WTC11 (cell line): ENCODE measurements around the gene CFAP99. TPM values are rescaled to one million over a fixed set of nuclear protein-coding genes. Genes with fewer than 3 reads are reported as not detected.

Experiments used
- ATAC-seq: fragments of 200-7000 bp; cut with Tn5 transposase; 2 replicates; pipeline ENCODE4 v1.10.0; 2021; ENCODE audit warnings: mild to moderate bottlenecking, moderate library complexity
- CTCF ChIA-PET: fragments of 300-600 bp; sonication (Branson Sonifier 250); formaldehyde crosslinking; loops from one replicate; lab custom pipeline; 2021; ENCODE audit warnings: antibody characterized with exemption; lab: Charles Lee
- POLR2A ChIA-PET: fragments of 350-600 bp; sonication (Branson Sonifier 250); formaldehyde crosslinking; loops from one replicate; lab custom pipeline; 2021; ENCODE audit warnings: antibody characterized with exemption; lab: Charles Lee
- DNase-seq: peaks from one replicate; pipeline ENCODE4 v3.0.0; 2021; ENCODE audit warnings: low spot score
- H3K27ac Mint-ChIP-seq: 2 replicates; pipeline ENCODE4 v1.8.0; 2021; ENCODE audit warnings: mixed read lengths
- H3K27me3 Mint-ChIP-seq: 2 replicates; pipeline ENCODE4 v1.8.0; 2021; ENCODE audit warnings: low read depth, mild to moderate bottlenecking, moderate library complexity, mixed read lengths
- H3K36me3 Mint-ChIP-seq: 2 replicates; pipeline ENCODE4 v1.8.0; 2021; ENCODE audit warnings: mixed read lengths
- H3K4me1 Mint-ChIP-seq: 2 replicates; pipeline ENCODE4 v1.8.0; 2022; ENCODE audit warnings: mixed read lengths
- H3K4me3 Mint-ChIP-seq: 2 replicates; pipeline ENCODE4 v1.8.0; 2021; ENCODE audit warnings: mild to moderate bottlenecking, moderate library complexity, mixed read lengths
- H3K9me3 Mint-ChIP-seq: 2 replicates; pipeline ENCODE4 v1.8.0; 2021; ENCODE audit warnings: mixed read lengths
- ARID4B ChIP-seq: sonication (generic); formaldehyde crosslinking; IDR thresholded peaks from 2 replicates; pipeline ENCODE4 v1.8.0; 2023; ENCODE audit warnings: missing genetic modification reagents, mild to moderate bottlenecking, borderline replicate concordance
- ATF1 ChIP-seq: sonication (generic); formaldehyde crosslinking; IDR thresholded peaks from 2 replicates; pipeline ENCODE4 v1.8.1; 2023; ENCODE audit warnings: mild to moderate bottlenecking, moderate library complexity, missing genetic modification reagents
- CTCF ChIP-seq: fragments of 200-600 bp; IDR thresholded peaks from 2 replicates; pipeline ENCODE4 v1.8.0; 2022; ENCODE audit warnings: antibody characterized with exemption
- FOXP4 ChIP-seq: sonication (generic); formaldehyde crosslinking; IDR thresholded peaks from 2 replicates; pipeline ENCODE4 v1.8.0; 2022; ENCODE audit warnings: mild to moderate bottlenecking, missing genetic modification reagents
- JUN ChIP-seq: sonication (generic); formaldehyde crosslinking; IDR thresholded peaks from 2 replicates; pipeline ENCODE4 v1.8.0; 2023; ENCODE audit warnings: mild to moderate bottlenecking, missing genetic modification reagents
- KAT7 ChIP-seq: sonication (generic); formaldehyde crosslinking; IDR thresholded peaks from 2 replicates; pipeline ENCODE4 v1.8.1; 2023; ENCODE audit warnings: missing genetic modification reagents, mild to moderate bottlenecking, borderline replicate concordance
- PRDM15 ChIP-seq: sonication (generic); formaldehyde crosslinking; IDR thresholded peaks from 2 replicates; pipeline ENCODE4 v1.8.0; 2022; ENCODE audit warnings: missing genetic modification reagents
- PRRX2 ChIP-seq: fragments of 250-450 bp; sonication (Bioruptor Pico); IDR thresholded peaks from 2 replicates; pipeline ENCODE4 v1.8.0; 2021; ENCODE audit warnings: mild to moderate bottlenecking
- SMAD3 ChIP-seq: sonication (generic); formaldehyde crosslinking; IDR thresholded peaks from 2 replicates; pipeline ENCODE4 v1.8.0; 2022; ENCODE audit warnings: missing genetic modification reagents, mild to moderate bottlenecking, borderline replicate concordance
- SOX15 ChIP-seq: fragments of 250-450 bp; sonication (Bioruptor Pico); IDR thresholded peaks from 2 replicates; pipeline ENCODE4 v1.9.0; 2021; ENCODE audit warnings: mild to moderate bottlenecking
- TCF7 ChIP-seq: sonication (generic); formaldehyde crosslinking; IDR thresholded peaks from 2 replicates; pipeline ENCODE4 v1.8.0; 2022; ENCODE audit warnings: mild to moderate bottlenecking, low read depth, missing genetic modification reagents, moderate library complexity
- USF1 ChIP-seq: sonication (generic); formaldehyde crosslinking; IDR thresholded peaks from 2 replicates; pipeline ENCODE4 v1.8.0; 2022; ENCODE audit warnings: mild to moderate bottlenecking, missing genetic modification reagents
- USF2 ChIP-seq: sonication (generic); formaldehyde crosslinking; IDR thresholded peaks from 2 replicates; pipeline ENCODE4 v1.8.1; 2023; ENCODE audit warnings: mild to moderate bottlenecking, missing genetic modification reagents, moderate library complexity
- ZNF232 ChIP-seq: sonication (generic); formaldehyde crosslinking; IDR thresholded peaks from 2 replicates; pipeline ENCODE4 v1.8.0; 2022; ENCODE audit warnings: mild to moderate bottlenecking, missing genetic modification reagents
- ZNF396 ChIP-seq: fragments of 250-450 bp; sonication (Bioruptor Pico); IDR thresholded peaks from 2 replicates; pipeline ENCODE4 v1.8.0; 2021; ENCODE audit warnings: mild to moderate bottlenecking, moderate library complexity, borderline replicate concordance
- ZNF512 ChIP-seq: sonication (generic); formaldehyde crosslinking; IDR thresholded peaks from 2 replicates; pipeline ENCODE4 v1.8.1; 2022; ENCODE audit warnings: missing genetic modification reagents, borderline replicate concordance
- total RNA-seq: library from RNA; stranded (reverse); gene quantifications from 3 replicates; pipeline ENCODE4 v1.2.3, GENCODE V29; 2021

The CFAP99 gene
- total RNA-seq, 1 experiment from 2014 or later = not detected

DNA sequence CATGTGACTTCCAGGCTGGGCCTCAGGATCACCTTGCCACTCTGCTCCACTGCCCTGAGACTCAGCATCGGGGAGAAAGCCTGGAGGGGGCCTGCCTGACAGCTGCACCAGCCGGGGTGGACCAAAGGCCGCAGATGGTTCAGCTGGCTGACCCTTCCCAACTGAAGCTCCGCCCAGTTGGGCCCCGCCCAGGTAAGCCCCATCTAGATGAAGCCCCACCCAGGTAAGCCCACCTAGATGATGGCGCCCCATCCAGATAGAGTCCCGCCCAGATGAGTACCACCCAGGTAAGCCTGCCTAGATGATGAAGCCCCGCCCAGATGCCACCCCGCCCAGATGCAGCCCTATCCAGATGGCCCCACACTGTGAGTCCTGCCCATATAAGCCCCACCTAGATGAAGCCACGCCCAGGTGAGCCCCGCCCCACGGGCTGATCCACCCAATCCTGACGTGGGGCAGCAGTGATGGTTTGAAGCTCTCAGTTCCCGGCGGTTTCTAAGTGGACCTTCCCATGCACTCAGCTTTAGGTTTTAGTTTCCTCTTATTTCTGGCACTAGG, 10.3 kb upstream of the CFAP99 start:
- ChIA-PET POLR2A (no interaction called here), CTCF (interaction anchor here (1.0 to 1.4 kb wide), 2 partner anchors 8 to 34 kb away, joined by 3 to 5 read pairs; no protein-coding TSS in a partner anchor)
- no peak for TF ChIP-seq KAT7 (CRISPR knock-in tag)
- no peak for TF ChIP-seq PRDM15 (CRISPR knock-in tag)
- TF ChIP-seq USF1 (CRISPR knock-in tag) = no peak
- TF ChIP-seq ZNF396 (CRISPR knock-in tag) = no peak
- TF ChIP-seq ZNF232 (CRISPR knock-in tag) = no peak
- no peak for TF ChIP-seq USF2
- TF ChIP-seq FOXP4 (CRISPR knock-in tag) = no peak
- no peak for TF ChIP-seq PRRX2 (CRISPR knock-in tag)
- TF ChIP-seq ZNF512 = no peak
- no peak for TF ChIP-seq ARID4B (CRISPR knock-in tag)
- no peak for TF ChIP-seq TCF7
- TF ChIP-seq SMAD3 (CRISPR knock-in tag) = no peak
- TF ChIP-seq JUN (CRISPR knock-in tag) = no peak
- no peak for TF ChIP-seq ATF1 (CRISPR knock-in tag)
- no peak for TF ChIP-seq SOX15 (CRISPR knock-in tag)
- TF ChIP-seq CTCF = no peak
- H3K27me3 Mint-ChIP-seq = peaks cover 2% of the 10 kb centered on the region; the same call in 1 of the 2 replicates
- no peak overlapping the region for H3K4me3 Mint-ChIP-seq
- no peak overlapping the region for H3K27ac Mint-ChIP-seq
- peak; percentile 43 for ATAC-seq
- DNase-seq = peak; percentile 70
- peaks cover 44% of the 10 kb centered on the region for H3K4me1 Mint-ChIP-seq
- H3K36me3 Mint-ChIP-seq = no peaks in the 10 kb centered on the region
- H3K9me3 Mint-ChIP-seq = no peaks in the 10 kb centered on the region
